Endothelial cell of umbilical vein (primary cell): ENCODE data around the gene SNAPC4. TPM values are rescaled to one million over a fixed set of nuclear protein-coding genes. Genes with fewer than 3 reads are reported as not detected.

Experiments
- BruUV-seq: library from RNA; stranded (reverse); fragments of 400-500 nt; replicated peaks from 2 replicates; lab custom pipeline; 2021; lab: Mats Ljungman, UMichigan
- CTCF ChIA-PET: fragments of 300-600, 350-600 bp; sonication (Branson Sonifier 250); formaldehyde crosslinking; loops from one replicate; lab custom pipeline; 2021; ENCODE audit warnings: antibody characterized with exemption, inconsistent platforms; lab: Charles Lee
- POLR2A ChIA-PET: fragments of 300-600, 350-600 bp; sonication (Branson Sonifier 250); formaldehyde crosslinking; loops from one replicate; lab custom pipeline; 2021; ENCODE audit warnings: antibody characterized with exemption, inconsistent platforms; lab: Charles Lee
- DNase-seq: peaks from one replicate; pipeline ENCODE4 v3.0.0-alpha.2; 2011; ENCODE audit warnings: low read depth, low spot score
- FAIRE-seq: peaks from 2 replicates; lab custom pipeline; 2011; peaks lifted over from hg19 to GRCh38; lab: Jason Lieb, UNC
- H2AFZ ChIP-seq: 2 replicates; pipeline ENCODE4 v1.6.0; 2012; ENCODE audit warnings: low read depth, low read length, control low read depth, inconsistent platforms
- H3K27ac ChIP-seq: 2 replicates; pipeline ENCODE4 v1.5.1; 2011; ENCODE audit warnings: low read depth, mild to moderate bottlenecking, control low read depth, low read length, moderate library complexity; ENCODE audit not compliant: insufficient read depth
- H3K27me3 ChIP-seq, 2 experiments: 2 replicates each; pipeline versions ENCODE4 v1.6.0 to v1.6.1; 2011; ENCODE audit warnings: low read length in 2 of 2, mixed read lengths in 1 of 2; ENCODE audit not compliant: control insufficient read depth in 2 of 2, insufficient read depth in 2 of 2
- H3K36me3 ChIP-seq, 2 experiments: 2 replicates in 1 of 2; 3 replicates in 1 of 2; pipeline ENCODE4 v1.5.1; 2011; ENCODE audit warnings: low read length in 2 of 2, mild to moderate bottlenecking in 1 of 2, moderate library complexity in 1 of 2; ENCODE audit not compliant: control insufficient read depth in 2 of 2, insufficient read depth in 2 of 2; ENCODE audit errors: extremely low read depth in 1 of 2
- H3K4me1 ChIP-seq: 3 replicates; pipeline ENCODE4 v1.5.1; 2011; ENCODE audit warnings: mild to moderate bottlenecking, low read length; ENCODE audit not compliant: control insufficient read depth, insufficient read depth; ENCODE audit errors: extremely low read depth
- H3K4me2 ChIP-seq: 2 replicates; pipeline ENCODE4 v1.6.1; 2011; ENCODE audit warnings: low read length, control low read depth, mixed read lengths; ENCODE audit not compliant: insufficient read depth
- H3K4me3 ChIP-seq, 3 experiments: fragments of 200-600 bp in 1 of 3; sonication (generic), shearing (Covaris generic) in 1 of 3; replicated peaks in 1 of 3; 2 replicates each; pipeline ENCODE4 v1.5.1; 2011 to 2016; ENCODE audit warnings: control low read depth in 3 of 3, low read length in 3 of 3, mild to moderate bottlenecking in 2 of 3, inconsistent platforms in 1 of 3, low read depth in 1 of 3, moderate library complexity in 1 of 3; ENCODE audit not compliant: insufficient read depth in 1 of 3
- H3K79me2 ChIP-seq: 2 replicates; pipeline ENCODE4 v1.6.0; 2012; ENCODE audit warnings: low read length, inconsistent platforms; ENCODE audit not compliant: control insufficient read depth, insufficient read depth
- H3K9ac ChIP-seq: replicated peaks from 2 replicates; pipeline ENCODE3; 2011; ENCODE audit warnings: low read length, control low read depth; ENCODE audit not compliant: insufficient read depth; ENCODE audit errors: extremely low read depth
- H3K9me1 ChIP-seq: replicated peaks from 3 replicates; pipeline ENCODE4 v1.6.0; 2011; ENCODE audit warnings: mild to moderate bottlenecking, low read length; ENCODE audit not compliant: control insufficient read depth, insufficient read depth; ENCODE audit errors: extremely low read depth
- H3K9me3 ChIP-seq: replicated peaks from 2 replicates; pipeline ENCODE4 v1.5.1; 2012; ENCODE audit warnings: low read length, inconsistent platforms; ENCODE audit not compliant: control insufficient read depth, insufficient read depth
- H4K20me1 ChIP-seq: replicated peaks from 2 replicates; pipeline ENCODE3; 2011; ENCODE audit warnings: mild to moderate bottlenecking, low read length; ENCODE audit not compliant: control insufficient read depth, insufficient read depth; ENCODE audit errors: extremely low read depth
- CTCF ChIP-seq, 2 donors: IDR thresholded peaks; 1 replicate in 1 of 2; 2 replicates in 1 of 2; pipeline ENCODE4 v1.5.1; 2011; ENCODE audit warnings: low read length in 2 of 2, mild to moderate bottlenecking in 2 of 2, moderate library complexity in 2 of 2, control low read depth in 1 of 2, inconsistent platforms in 1 of 2, low read depth in 1 of 2; ENCODE audit not compliant: insufficient read depth in 1 of 2; ENCODE audit errors: extremely low read depth in 1 of 2
- EZH2 ChIP-seq: IDR thresholded peaks from 2 replicates; pipeline ENCODE4 v1.6.1; 2012; ENCODE audit warnings: borderline replicate concordance, low read depth, mild to moderate bottlenecking, moderate library complexity, low read length, inconsistent platforms; ENCODE audit not compliant: severe bottlenecking
- FOS ChIP-seq: IDR thresholded peaks from 2 replicates; pipeline ENCODE4 v1.6.1; 2011; ENCODE audit warnings: mild to moderate bottlenecking, low read length, moderate library complexity, borderline replicate concordance; ENCODE audit not compliant: insufficient read depth
- GATA2 ChIP-seq: IDR thresholded peaks from 2 replicates; pipeline ENCODE4 v1.7.0; 2011; ENCODE audit warnings: low read depth, mild to moderate bottlenecking, moderate library complexity, mixed read lengths, low read length; ENCODE audit not compliant: insufficient read length, insufficient read depth
- JUN ChIP-seq: IDR thresholded peaks from 2 replicates; pipeline ENCODE4 v1.6.1; 2011; ENCODE audit warnings: borderline replicate concordance, low read depth; ENCODE audit not compliant: insufficient read length, insufficient read depth
- MAX ChIP-seq: IDR thresholded peaks from 2 replicates; pipeline ENCODE4 v1.6.1; 2011; ENCODE audit not compliant: insufficient read depth, insufficient read length
- MYC ChIP-seq: IDR thresholded peaks from one replicate; pipeline ENCODE4 v1.6.1; 2011; ENCODE audit warnings: mild to moderate bottlenecking, low read depth, low read length
- POLR2A ChIP-seq: IDR thresholded peaks from 2 replicates; pipeline ENCODE4 v1.6.1; 2012; ENCODE audit warnings: low read depth, mild to moderate bottlenecking, control low read depth, low read length
- POLR2AphosphoS5 ChIP-seq: IDR thresholded peaks from 2 replicates; pipeline ENCODE4 v1.6.1; 2012; ENCODE audit warnings: low read depth, mild to moderate bottlenecking, control low read depth, low read length, moderate library complexity; ENCODE audit not compliant: insufficient read depth
- dilution Hi-C: fragments of 300-500 bp; cut with MboI; formaldehyde crosslinking; loops from one replicate; pipeline ENCODE4 v1.15.0; 2019; ENCODE audit warnings: low sequenced_read_pairs; ENCODE audit not compliant: extremely low pct_ligation_motif_present
- intact Hi-C: fragments of 100-400 bp; cut with micrococcal nuclease; formaldehyde crosslinking; loops from one replicate; pipeline ENCODE4 v1.10.0; 2022
- polyA plus RNA-seq, 4 experiments: library from polyadenylated mRNA; depleted of rRNA in 3 of 4; stranded (reverse) in 3 of 4; unstranded in 1 of 4; fragments of >200 nt; gene quantifications; 2 replicates each; pipeline versions ENCODE4 v1.2.1 to v1.2.3, GENCODE V29; 2011 to 2012; ENCODE audit warnings: missing spikeins in 1 of 4
- total RNA-seq: library from RNA; stranded (reverse); gene quantifications from 2 replicates; pipeline ENCODE4 v1.2.3, GENCODE V29; 2021

The SNAPC4 gene
- total and polyA plus RNA-seq, 2 donors (not counting 3 experiments of a cell fraction or from before 2014, with no cell fraction given): 6.7 to 17.5 TPM

GRCh38 chr9:136433849-136434579 is 34.0 kb upstream of the SNAPC4 start:
- BruUV-seq: no TSS peak
- no peak for DNase-seq
- Histone ChIP-seq H3K9ac (no peak overlapping the region), H3K9me1 (no peaks in the 10 kb centered on the region), H3K4me1 (peaks cover 12% of the 10 kb centered on the region), H3K79me2 (peaks cover 43% of the 10 kb centered on the region), H4K20me1 (no peaks in the 10 kb centered on the region), H3K27me3 (no peaks in the 10 kb centered on the region), H3K9me3 (no peaks in the 10 kb centered on the region), H2AFZ (no peak overlapping the region), H3K36me3 (peaks cover 2 to 17% of the 10 kb centered on the region in 2 experiments), H3K27ac (no peak overlapping the region), H3K4me2 (no peak overlapping the region), H3K4me3 (no peak overlapping the region)
- POLR2A ChIA-PET: no interaction called here
- FAIRE-seq: no peak
- TF ChIP-seq POLR2A (no peak), MAX (no peak), EZH2 (no peak), CTCF (IDR thresholded peaks at IDR 0.05; ENCODE audit: extremely low read depth in 1 of 2, insufficient read depth in 1 of 2, low read depth in 1 of 2, low read length in 2 of 2) (no peak), JUN (no peak), POLR2AphosphoS5 (no peak), FOS (no peak), MYC (no peak), GATA2 (no peak)
- intact Hi-C loops: no loop called here
- dilution Hi-C loops: no loop called here
- CTCF ChIA-PET: no interaction called here
